PC-3 (cell line): Measurements from ENCODE around the gene DPM3. TPM values are rescaled to one million over a fixed set of nuclear protein-coding genes. Genes with fewer than 3 reads are reported as not detected.

Source experiments
- ATAC-seq: fragments of 200-7000 bp; cut with Tn5 transposase; 2 replicates; pipeline ENCODE4 v1.9.1; 2020; ENCODE audit warnings: mild to moderate bottlenecking, moderate library complexity
- BruUV-seq: library from RNA; stranded (reverse); fragments of 400-500 nt; replicated peaks from 2 replicates; lab custom pipeline; 2021; lab: Mats Ljungman, UMichigan
- CTCF ChIA-PET: fragments of 300-600 bp; sonication (Branson Sonifier 250); formaldehyde crosslinking; loops from one replicate; lab custom pipeline; 2022; ENCODE audit warnings: antibody characterized with exemption; lab: Charles Lee
- POLR2A ChIA-PET: fragments of 300-600 bp; sonication (Branson Sonifier 250); formaldehyde crosslinking; loops from one replicate; lab custom pipeline; 2022; ENCODE audit warnings: antibody characterized with exemption; ENCODE audit not compliant: unreplicated experiment; lab: Charles Lee
- DNase-seq: peaks from one replicate; pipeline ENCODE4 v3.0.0-alpha.2; 2015
- H2AFZ ChIP-seq: fragments of 300-600 bp; sonication (generic); 2 replicates; pipeline ENCODE4 v1.6.0; 2016; ENCODE audit warnings: antibody characterized with exemption, low read length
- H3F3A ChIP-seq: fragments of 300-600 bp; sonication (generic); one replicate; pipeline ENCODE4 v1.6.0; 2017; ENCODE audit warnings: antibody characterized with exemption, low read length, control low read depth, mild to moderate bottlenecking; ENCODE audit not compliant: unreplicated experiment
- H3K27ac ChIP-seq: fragments of 300-600 bp; sonication (generic); 2 replicates; pipeline ENCODE4 v1.5.1; 2016; ENCODE audit warnings: mild to moderate bottlenecking, low read length
- H3K27me3 ChIP-seq: fragments of 300-600 bp; sonication (generic); 2 replicates; pipeline ENCODE4 v1.6.1; 2016; ENCODE audit warnings: low read length, mixed read lengths
- H3K36me3 ChIP-seq: fragments of 300-600 bp; sonication (generic); 2 replicates; pipeline ENCODE4 v1.6.1; 2016; ENCODE audit warnings: low read depth, mixed run types, low read length, mixed read lengths
- H3K4me1 ChIP-seq: fragments of 300-600 bp; sonication (generic); 2 replicates; pipeline ENCODE4 v1.5.1; 2016; ENCODE audit warnings: low read length; ENCODE audit not compliant: insufficient read depth
- H3K4me2 ChIP-seq: fragments of 300-600 bp; sonication (generic); 2 replicates; pipeline ENCODE4 v1.6.0; 2016; ENCODE audit warnings: low read length
- H3K4me3 ChIP-seq: fragments of 300-600 bp; sonication (generic); 2 replicates; pipeline ENCODE4 v1.5.1; 2016; ENCODE audit warnings: mild to moderate bottlenecking, low read length, mixed read lengths
- H3K79me2 ChIP-seq: fragments of 300-600 bp; sonication (generic); 2 replicates; pipeline ENCODE4 v1.6.1; 2017; ENCODE audit warnings: low read length, mixed read lengths
- H3K9ac ChIP-seq: fragments of 300-600 bp; sonication (generic); 2 replicates; pipeline ENCODE4 v1.6.0; 2016; ENCODE audit warnings: mild to moderate bottlenecking, low read length
- H3K9me2 ChIP-seq: fragments of 300-600 bp; sonication (generic); replicated peaks from 2 replicates; pipeline ENCODE4 v1.6.1; 2016; ENCODE audit warnings: mixed run types, low read length, mixed read lengths
- H3K9me3 ChIP-seq: fragments of 300-600 bp; sonication (generic); 2 replicates; pipeline ENCODE4 v1.6.1; 2016; ENCODE audit warnings: low read length, mixed read lengths
- H4K20me1 ChIP-seq: fragments of 300-600 bp; sonication (generic); 2 replicates; pipeline ENCODE4 v1.6.1; 2016; ENCODE audit warnings: low read length, mixed read lengths
- EZH2 ChIP-seq: fragments of 300-600 bp; sonication (generic); IDR thresholded peaks from one replicate; pipeline ENCODE4 v1.6.1; 2017; ENCODE audit warnings: antibody characterized with exemption, mild to moderate bottlenecking, low read length; ENCODE audit not compliant: unreplicated experiment
- EZH2phosphoT487 ChIP-seq: fragments of 300-600 bp; sonication (generic); IDR thresholded peaks from 2 replicates; pipeline ENCODE4 v1.6.1; 2018; ENCODE audit warnings: mild to moderate bottlenecking, antibody characterized with exemption, low read length, borderline replicate concordance
- intact Hi-C: fragments of 100-400 bp; cut with micrococcal nuclease; formaldehyde crosslinking; loops from 2 replicates; pipeline ENCODE4 v1.9.0; 2023
- total RNA-seq: library from RNA; depleted of rRNA; stranded (reverse); fragments of >200 nt; gene quantifications from 2 replicates; pipeline ENCODE4 v1.2.3, GENCODE V29; 2014
- TF ChIP-seq, protein P1 (sequence below): fragments of 300-600 bp; sonication (generic); conservative IDR thresholded peaks from 2 replicates; pipeline ENCODE4 v1.5.1; 2017; ENCODE audit warnings: antibody characterized with exemption, low read depth, mild to moderate bottlenecking, low read length

The DPM3 gene
- total RNA-seq, 1 experiment from 2014 or later: 74.3 TPM

GRCh38 chr1:155177918-155178281 is 37.6 kb upstream of the DPM3 start:
- ChIA-PET CTCF (interaction anchor here (0.8 kb wide), 1 partner anchor 16 kb away, joined by 4 read pairs; no protein-coding TSS in a partner anchor), POLR2A (no interaction called here)
- Histone ChIP-seq H3K9ac (no peak overlapping the region), H2AFZ (no peak overlapping the region), H3F3A (peaks cover 4% of the 10 kb centered on the region), H3K9me2 (no peaks in the 10 kb centered on the region), H3K4me2 (no peak overlapping the region), H4K20me1 (no peaks in the 10 kb centered on the region), H3K4me3 (no peak overlapping the region), H3K4me1 (peaks cover 22% of the 10 kb centered on the region), H3K27me3 (no peaks in the 10 kb centered on the region), H3K79me2 (peaks cover 2% of the 10 kb centered on the region), H3K27ac (no peak overlapping the region), H3K9me3 (no peaks in the 10 kb centered on the region), H3K36me3 (no peaks in the 10 kb centered on the region; the same call in 1 of the 2 replicates)
- ATAC-seq (no peak), DNase-seq (no peak)
- BruUV-seq: no TSS peak
- TF ChIP-seq EZH2: no peak
- no peak for TF ChIP-seq EZH2phosphoT487
- TF ChIP-seq, protein P1, sequence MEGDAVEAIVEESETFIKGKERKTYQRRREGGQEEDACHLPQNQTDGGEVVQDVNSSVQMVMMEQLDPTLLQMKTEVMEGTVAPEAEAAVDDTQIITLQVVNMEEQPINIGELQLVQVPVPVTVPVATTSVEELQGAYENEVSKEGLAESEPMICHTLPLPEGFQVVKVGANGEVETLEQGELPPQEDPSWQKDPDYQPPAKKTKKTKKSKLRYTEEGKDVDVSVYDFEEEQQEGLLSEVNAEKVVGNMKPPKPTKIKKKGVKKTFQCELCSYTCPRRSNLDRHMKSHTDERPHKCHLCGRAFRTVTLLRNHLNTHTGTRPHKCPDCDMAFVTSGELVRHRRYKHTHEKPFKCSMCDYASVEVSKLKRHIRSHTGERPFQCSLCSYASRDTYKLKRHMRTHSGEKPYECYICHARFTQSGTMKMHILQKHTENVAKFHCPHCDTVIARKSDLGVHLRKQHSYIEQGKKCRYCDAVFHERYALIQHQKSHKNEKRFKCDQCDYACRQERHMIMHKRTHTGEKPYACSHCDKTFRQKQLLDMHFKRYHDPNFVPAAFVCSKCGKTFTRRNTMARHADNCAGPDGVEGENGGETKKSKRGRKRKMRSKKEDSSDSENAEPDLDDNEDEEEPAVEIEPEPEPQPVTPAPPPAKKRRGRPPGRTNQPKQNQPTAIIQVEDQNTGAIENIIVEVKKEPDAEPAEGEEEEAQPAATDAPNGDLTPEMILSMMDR: no peak
- intact Hi-C loops: loop anchor here (2.0 to 5.0 kb wide), 2 partner anchors 15 to 414 kb away; no protein-coding TSS in a partner anchor

GRCh38 chr1:155177192-155177917 is 37.0 kb upstream of the DPM3 start:
- no peak overlapping the region for H3K4me3 ChIP-seq
- H3K9me2 ChIP-seq: no peaks in the 10 kb centered on the region
- H4K20me1 ChIP-seq: no peaks in the 10 kb centered on the region
- no peak for ATAC-seq
- no TSS peak for BruUV-seq
- no peaks in the 10 kb centered on the region for H3K9me3 ChIP-seq
- ChIA-PET CTCF (interaction anchor here (0.8 kb wide), 1 partner anchor 16 kb away, joined by 4 read pairs; no protein-coding TSS in a partner anchor), POLR2A (no interaction called here)
- H3K36me3 ChIP-seq: no peaks in the 10 kb centered on the region; the same call in 1 of the 2 replicates
- no peaks in the 10 kb centered on the region for H3K27me3 ChIP-seq
- peaks cover 22% of the 10 kb centered on the region for H3K4me1 ChIP-seq
- H3K9ac ChIP-seq: 0 out of 2 replicates have a peak overlapping the region, but pooled peaks have one; percentile 18
- H3K27ac ChIP-seq: peak overlapping the region; percentile 43
- no peak overlapping the region for H2AFZ ChIP-seq
- peaks cover 7% of the 10 kb centered on the region for H3K79me2 ChIP-seq
- H3F3A ChIP-seq: peaks cover 4% of the 10 kb centered on the region
- intact Hi-C loops: loop anchor here (2.0 to 5.0 kb wide), 2 partner anchors 15 to 415 kb away; no protein-coding TSS in a partner anchor
- H3K4me2 ChIP-seq: peak overlapping the region; percentile 39
- TF ChIP-seq, protein P1: no peak
- TF ChIP-seq EZH2 (no peak), EZH2phosphoT487 (no peak)
- peak; percentile 66 for DNase-seq
